Measurements from ENCODE around the gene L1TD1.
"Not testable (repeated sequence)": the region's sequence is repeated elsewhere in the genome, so short reads cannot be mapped to it uniquely, and the experiment has no call there.

L1TD1 gene

DNA sequence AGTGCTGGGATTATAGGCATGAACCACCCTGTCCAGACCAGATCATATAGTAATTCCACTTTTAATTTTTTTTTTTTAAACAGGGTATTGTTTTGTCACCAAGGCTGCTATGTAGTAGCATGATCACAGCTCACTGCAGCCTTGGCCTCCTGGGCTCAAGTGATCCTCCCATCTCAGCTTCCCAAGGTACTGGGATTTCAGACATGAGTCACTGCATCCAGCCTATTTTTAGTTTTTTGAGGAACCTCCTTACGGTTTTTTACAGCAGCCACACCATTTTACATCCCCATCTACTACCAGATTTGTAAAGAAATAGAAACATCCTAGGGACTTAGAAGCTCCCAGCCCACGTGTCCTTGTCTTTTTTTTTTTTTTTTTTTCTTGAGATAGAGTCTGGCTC is 24.0 kb downstream of the L1TD1 start:
- no peaks in the 10 kb centered on the region for H3K27me3 ChIP-seq (ENCODE audit: control insufficient read depth, low read length)
- H4K20me1 ChIP-seq (ENCODE audit: control insufficient read depth, insufficient read depth, low read depth, low read length): no peaks in the 10 kb centered on the region
- H3K9me2 ChIP-seq (replicated peaks; ENCODE audit: control insufficient read depth, low read length): no peaks in the 10 kb centered on the region
- TF ChIP-seq, protein P1, sequence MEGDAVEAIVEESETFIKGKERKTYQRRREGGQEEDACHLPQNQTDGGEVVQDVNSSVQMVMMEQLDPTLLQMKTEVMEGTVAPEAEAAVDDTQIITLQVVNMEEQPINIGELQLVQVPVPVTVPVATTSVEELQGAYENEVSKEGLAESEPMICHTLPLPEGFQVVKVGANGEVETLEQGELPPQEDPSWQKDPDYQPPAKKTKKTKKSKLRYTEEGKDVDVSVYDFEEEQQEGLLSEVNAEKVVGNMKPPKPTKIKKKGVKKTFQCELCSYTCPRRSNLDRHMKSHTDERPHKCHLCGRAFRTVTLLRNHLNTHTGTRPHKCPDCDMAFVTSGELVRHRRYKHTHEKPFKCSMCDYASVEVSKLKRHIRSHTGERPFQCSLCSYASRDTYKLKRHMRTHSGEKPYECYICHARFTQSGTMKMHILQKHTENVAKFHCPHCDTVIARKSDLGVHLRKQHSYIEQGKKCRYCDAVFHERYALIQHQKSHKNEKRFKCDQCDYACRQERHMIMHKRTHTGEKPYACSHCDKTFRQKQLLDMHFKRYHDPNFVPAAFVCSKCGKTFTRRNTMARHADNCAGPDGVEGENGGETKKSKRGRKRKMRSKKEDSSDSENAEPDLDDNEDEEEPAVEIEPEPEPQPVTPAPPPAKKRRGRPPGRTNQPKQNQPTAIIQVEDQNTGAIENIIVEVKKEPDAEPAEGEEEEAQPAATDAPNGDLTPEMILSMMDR (IDR thresholded peaks at IDR 0.05; ENCODE audit: low read depth, low read length, poor library complexity, severe bottlenecking): no peak
- TF ChIP-seq EZH2phosphoT487 (IDR thresholded peaks at IDR 0.05; ENCODE audit: borderline replicate concordance, low read length): no peak
- H3K4me1 ChIP-seq (ENCODE audit: control insufficient read depth, low read length): no peaks in the 10 kb centered on the region
- H3K9me3 ChIP-seq (ENCODE audit: control insufficient read depth, insufficient read depth, low read length): no peaks in the 10 kb centered on the region
- H3K4me3 ChIP-seq (ENCODE audit: low read length): no peak overlapping the region
- H3K4me2 ChIP-seq (ENCODE audit: low read length): no peak overlapping the region
- H3F3A ChIP-seq (ENCODE audit: control insufficient read depth, insufficient read depth): no peaks in the 10 kb centered on the region
- no peak overlapping the region for H3K27ac ChIP-seq (ENCODE audit: low read depth, low read length)
- no peaks in the 10 kb centered on the region for H3K36me3 ChIP-seq (ENCODE audit: control insufficient read depth, low read length)
- H3K79me2 ChIP-seq (ENCODE audit: control insufficient read depth, low read length): no peaks in the 10 kb centered on the region

DNA sequence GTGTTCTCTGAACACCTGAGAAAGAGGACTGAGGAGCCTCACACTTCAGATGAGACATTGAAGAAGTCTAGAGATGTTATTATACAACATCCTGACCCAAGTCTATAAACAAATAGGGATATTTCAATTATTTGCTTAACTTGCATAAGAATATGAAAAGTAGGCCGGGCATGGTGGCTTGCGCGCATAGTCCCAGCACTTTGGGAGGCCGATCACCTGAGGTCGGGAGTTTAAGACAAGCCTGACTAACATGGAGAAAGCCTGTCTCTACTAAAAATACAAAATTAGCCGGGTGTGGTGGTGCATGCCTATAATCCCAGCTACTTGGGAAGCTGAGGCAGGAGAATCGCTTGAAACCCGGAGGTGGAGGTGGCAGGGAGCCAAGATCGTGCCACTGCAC is 25.8 kb downstream of the L1TD1 start:
- not testable (repeated sequence) for H4K20me1 ChIP-seq (ENCODE audit: control insufficient read depth, insufficient read depth, low read depth, low read length)

DNA sequence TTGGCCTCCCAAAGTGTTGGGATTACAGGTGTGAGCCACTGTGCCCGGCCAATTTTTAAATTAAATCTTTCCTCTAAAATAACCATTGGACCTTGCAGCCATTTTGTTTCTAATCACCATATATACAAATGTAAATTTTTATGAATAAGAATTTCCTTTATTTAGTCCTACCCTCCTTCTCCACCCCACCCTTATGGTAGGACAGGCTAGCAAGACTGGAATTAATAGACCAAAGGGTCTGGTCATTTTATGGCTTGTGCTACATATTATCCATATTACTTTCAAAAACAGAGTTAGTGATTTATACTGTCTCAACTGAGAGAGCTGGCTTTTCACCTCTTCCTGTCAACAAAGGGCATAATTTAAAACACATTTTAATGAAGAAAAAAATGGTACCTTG is 26.5 kb downstream of the L1TD1 start:
- Histone ChIP-seq H3K27me3 (ENCODE audit: control insufficient read depth, low read length) (no peaks in the 10 kb centered on the region), H3K27ac (ENCODE audit: low read depth, low read length) (no peak overlapping the region), H3F3A (ENCODE audit: control insufficient read depth, insufficient read depth) (no peaks in the 10 kb centered on the region), H3K4me2 (ENCODE audit: low read length) (no peak overlapping the region), H3K4me3 (ENCODE audit: low read length) (no peak overlapping the region), H3K4me1 (ENCODE audit: control insufficient read depth, low read length) (no peaks in the 10 kb centered on the region), H4K20me1 (ENCODE audit: control insufficient read depth, insufficient read depth, low read depth, low read length) (no peaks in the 10 kb centered on the region), H3K9me3 (ENCODE audit: control insufficient read depth, insufficient read depth, low read length) (no peaks in the 10 kb centered on the region), H3K9me2 (replicated peaks; ENCODE audit: control insufficient read depth, low read length) (no peaks in the 10 kb centered on the region), H3K36me3 (ENCODE audit: control insufficient read depth, low read length) (no peaks in the 10 kb centered on the region), H3K79me2 (ENCODE audit: control insufficient read depth, low read length) (no peaks in the 10 kb centered on the region)
- TF ChIP-seq EZH2phosphoT487 (IDR thresholded peaks at IDR 0.05; ENCODE audit: borderline replicate concordance, low read length): no peak
- TF ChIP-seq, protein P1 (IDR thresholded peaks at IDR 0.05; ENCODE audit: low read depth, low read length, poor library complexity, severe bottlenecking): no peak

More for the DNA sequence above, 25.8 kb downstream of the L1TD1 start:
- not testable (repeated sequence) for H3K4me2 ChIP-seq (ENCODE audit: low read length); H3K4me3 ChIP-seq (ENCODE audit: low read length); H3K9me3 ChIP-seq (ENCODE audit: control insufficient read depth, insufficient read depth, low read length); H3K9me2 ChIP-seq (replicated peaks; ENCODE audit: control insufficient read depth, low read length); H3F3A ChIP-seq (ENCODE audit: control insufficient read depth, insufficient read depth); H3K27me3 ChIP-seq (ENCODE audit: control insufficient read depth, low read length); H3K36me3 ChIP-seq (ENCODE audit: control insufficient read depth, low read length); H3K27ac ChIP-seq (ENCODE audit: low read depth, low read length); H3K4me1 ChIP-seq (ENCODE audit: control insufficient read depth, low read length); H3K79me2 ChIP-seq (ENCODE audit: control insufficient read depth, low read length)

DNA sequence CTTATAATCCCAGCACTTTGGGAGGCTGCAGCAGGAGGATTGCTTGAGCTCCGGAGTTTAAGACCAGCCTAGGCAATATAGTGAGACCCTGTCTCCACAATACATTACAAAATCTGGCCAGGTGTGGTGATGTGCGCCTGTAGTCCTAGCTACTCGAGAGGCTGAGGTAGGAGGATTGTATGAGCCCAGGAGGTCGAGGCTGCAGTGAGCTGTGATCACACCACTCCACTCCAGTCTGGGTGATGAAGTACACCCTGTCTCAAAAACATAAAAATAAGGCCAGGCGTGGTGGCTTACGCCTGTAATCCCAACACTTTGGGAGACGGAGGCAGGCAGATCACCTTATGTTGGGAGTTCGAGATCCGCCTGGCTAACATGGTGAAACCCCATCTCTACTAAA is 27.7 kb downstream of the L1TD1 start:
- no peaks in the 10 kb centered on the region for H4K20me1 ChIP-seq (ENCODE audit: control insufficient read depth, insufficient read depth, low read depth, low read length)
- TF ChIP-seq EZH2phosphoT487 (IDR thresholded peaks at IDR 0.05; ENCODE audit: borderline replicate concordance, low read length): no peak
- TF ChIP-seq, protein P1 (IDR thresholded peaks at IDR 0.05; ENCODE audit: low read depth, low read length, poor library complexity, severe bottlenecking): no peak
- H3K4me3 ChIP-seq (ENCODE audit: low read length): no peak overlapping the region
- H3K79me2 ChIP-seq (ENCODE audit: control insufficient read depth, low read length): no peaks in the 10 kb centered on the region
- no peaks in the 10 kb centered on the region for H3K4me1 ChIP-seq (ENCODE audit: control insufficient read depth, low read length)
- H3K9me2 ChIP-seq (replicated peaks; ENCODE audit: control insufficient read depth, low read length): no peaks in the 10 kb centered on the region
- H3K4me2 ChIP-seq (ENCODE audit: low read length): no peak overlapping the region
- H3K27me3 ChIP-seq (ENCODE audit: control insufficient read depth, low read length): no peaks in the 10 kb centered on the region
- no peaks in the 10 kb centered on the region for H3K36me3 ChIP-seq (ENCODE audit: control insufficient read depth, low read length)
- H3K27ac ChIP-seq (ENCODE audit: low read depth, low read length): no peak overlapping the region
- no peaks in the 10 kb centered on the region for H3F3A ChIP-seq (ENCODE audit: control insufficient read depth, insufficient read depth)
- H3K9me3 ChIP-seq (ENCODE audit: control insufficient read depth, insufficient read depth, low read length): no peaks in the 10 kb centered on the region

Measured in DOHH2 (cell line).